ENCODE data around the gene L3MBTL3.
A peak's percentile ranks its signal among the peaks of the same experiment; 100 is the strongest.

L3MBTL3 gene

GRCh38 chr6:130018292-130018743 is at the start of gene L3MBTL3:
Gene L3MBTL3, plus strand, starts transcription at chr6:130018581. Its CDS starts 24,119 bp downstream, at chr6:130042700.
- peak; percentile 89 for DNase-seq

- DNase-seq = no peak
These were observed 49.3 kb upstream of the L3MBTL3 start for GRCh38 chr6:129969064-129969463.

- DNase-seq = no peak
These were observed 42.3 kb upstream of the L3MBTL3 start for GRCh38 chr6:129976110-129976509.

GRCh38 chr6:129978148-129978916 is 40.0 kb upstream of the L3MBTL3 start:
- DNase-seq = no peak

- no peak for DNase-seq
These were observed 37.6 kb upstream of the L3MBTL3 start for GRCh38 chr6:129980821-129981220.

GRCh38 chr6:129981598-129981997 is 36.8 kb upstream of the L3MBTL3 start:
- DNase-seq = no peak

- DNase-seq = no peak
These were observed 29.0 kb upstream of the L3MBTL3 start for GRCh38 chr6:129989396-129989795.

GRCh38 chr6:129992881-129993280 is 25.5 kb upstream of the L3MBTL3 start:
- no peak for DNase-seq

- DNase-seq = no peak
These were observed 24.0 kb upstream of the L3MBTL3 start for GRCh38 chr6:129994410-129994809.

- DNase-seq = no peak
These were observed 22.0 kb upstream of the L3MBTL3 start for GRCh38 chr6:129996387-129996786.

GRCh38 chr6:130000526-130001421 is 17.6 kb upstream of the L3MBTL3 start:
- DNase-seq = no peak

GRCh38 chr6:130008236-130008873 is 10.0 kb upstream of the L3MBTL3 start:
- DNase-seq = no peak

- no peak for DNase-seq
These were observed 9.2 kb upstream of the L3MBTL3 start for GRCh38 chr6:130009146-130009545.

- no peak for DNase-seq
These were observed 8.0 kb upstream of the L3MBTL3 start for GRCh38 chr6:130010387-130010786.

- DNase-seq = no peak
These were observed 5.7 kb upstream of the L3MBTL3 start for GRCh38 chr6:130012728-130013127.

- DNase-seq = peak; percentile 35
These were observed 454 bp downstream of the L3MBTL3 start for GRCh38 chr6:130018744-130019325.

GRCh38 chr6:130019326-130020072 is 1.1 kb downstream of the L3MBTL3 start:
- DNase-seq = peak; percentile 35

GRCh38 chr6:130020073-130020906 is 1.9 kb downstream of the L3MBTL3 start:
- peak; percentile 63 for DNase-seq

- DNase-seq = peak; percentile 90
These were observed 2.7 kb downstream of the L3MBTL3 start for GRCh38 chr6:130020907-130021629.

- DNase-seq = no peak
These were observed 8.5 kb downstream of the L3MBTL3 start for GRCh38 chr6:130026859-130027258.

All from left hindlimb (tissue), 1 donor.